ENCODE data around the gene NFIA. TPM values are rescaled to one million over a fixed set of nuclear protein-coding genes. Genes with fewer than 3 reads are reported as not detected.

Gene NFIA
- total RNA-seq, 1 experiment from 2014 or later = 0.35 TPM

- no peaks in the 10 kb centered on the region for H3K23me2 ChIP-seq (ENCODE audit: insufficient read length, low read depth, low read length, poor library complexity, severe bottlenecking)
- peaks cover 15% of the 10 kb centered on the region for H3K27me3 Mint-ChIP-seq (ENCODE audit: low read depth)
- no peak overlapping the region for H4K8ac ChIP-seq (replicated peaks; ENCODE audit: insufficient read length, low read depth, low read length)
- no peak overlapping the region for H2BK12ac ChIP-seq (ENCODE audit: insufficient read length, low read depth, low read length)
- WGBS (ENCODE audit: extremely low coverage, insufficient read length, low lambda C conversion rate) = no CpG with 5 or more reads among the region's 4 CpGs
- H3K14ac ChIP-seq (ENCODE audit: insufficient read depth, low read length) = no peak overlapping the region
- H3K4me3 Mint-ChIP-seq = no peak overlapping the region
- no peaks in the 10 kb centered on the region for H3K9me3 ChIP-seq (ENCODE audit: control insufficient read depth, low read depth, low read length)
- no peak overlapping the region for H4K5ac ChIP-seq (ENCODE audit: insufficient read length, low read depth, low read length)
- H3K23ac ChIP-seq (ENCODE audit: insufficient read length, low read depth, low read length) = no peak overlapping the region
- H3K79me1 ChIP-seq (ENCODE audit: insufficient read depth, low read depth, low read length, poor library complexity, severe bottlenecking) = no peaks in the 10 kb centered on the region
- TF ChIP-seq CTCF (conservative IDR thresholded peaks at IDR 0.05) = no peak
- H2BK15ac ChIP-seq (ENCODE audit: low read depth, low read length) = no peak overlapping the region
- H3K27ac Mint-ChIP-seq = no peak overlapping the region
- no peaks in the 10 kb centered on the region for H3K4me1 ChIP-seq (ENCODE audit: insufficient read depth, low read length)
- no peak overlapping the region for H2BK120ac ChIP-seq (ENCODE audit: low read depth, low read length, poor library complexity, severe bottlenecking)
- H2BK20ac ChIP-seq (ENCODE audit: low read depth, low read length, poor library complexity, severe bottlenecking) = no peak overlapping the region
- no peak overlapping the region for H2AFZ ChIP-seq (ENCODE audit: low read length)
- H3K79me2 ChIP-seq (ENCODE audit: insufficient read depth, low read length) = no peaks in the 10 kb centered on the region
- DNase-seq = no peak
- H2BK5ac ChIP-seq (ENCODE audit: insufficient read length, low read length) = no peak overlapping the region
- no peak overlapping the region for H3K9ac ChIP-seq (ENCODE audit: extremely low read depth, insufficient read length, low read length)
- no peak overlapping the region for H3K18ac ChIP-seq (ENCODE audit: insufficient read length, low read depth, low read length)
- H3K36me3 Mint-ChIP-seq (ENCODE audit: insufficient read depth in 1 of 3, low read depth in 3 of 3) = no peaks in the 10 kb centered on the region
- no peak overlapping the region for H3K27ac ChIP-seq (ENCODE audit: insufficient read length, low read depth, low read length)
- no peak overlapping the region for H2AK5ac ChIP-seq (ENCODE audit: insufficient read length, low read length)
- no peak overlapping the region for H3T11ph ChIP-seq (ENCODE audit: low read length)
- no peak overlapping the region for H4K91ac ChIP-seq (ENCODE audit: insufficient read length, low read depth, low read length)
- no peak overlapping the region for H3K4ac ChIP-seq (ENCODE audit: low read depth, low read length)
- H3K9me3 Mint-ChIP-seq = no peaks in the 10 kb centered on the region
- H3K4me2 ChIP-seq (ENCODE audit: insufficient read depth, insufficient read length, low read length) = no peak overlapping the region
- H4K20me1 ChIP-seq (ENCODE audit: control insufficient read depth, insufficient read depth, insufficient read length) = no peaks in the 10 kb centered on the region
- no peak overlapping the region for H3K56ac ChIP-seq (ENCODE audit: insufficient read length, low read depth, low read length)
- H3K27me3 ChIP-seq (ENCODE audit: insufficient read depth, low read length) = no peaks in the 10 kb centered on the region
- H3K4me1 Mint-ChIP-seq = no peaks in the 10 kb centered on the region
Measured at GRCh38 chr1:61490924-61491323, 408.6 kb downstream of the NFIA start.

Measured in H9 (cell line).